Choroid plexus epithelial cell (primary cell): ENCODE measurements around the gene TMEM14B.
A peak's percentile ranks its signal among the peaks of the same experiment; 100 is the strongest.

Experiments used
- DNase-seq: peaks from one replicate; pipeline ENCODE4 v3.0.0-alpha.2; 2010; ENCODE audit warnings: low read depth
- H3K4me3 ChIP-seq: 2 replicates; pipeline ENCODE4 v1.5.1; 2011; ENCODE audit warnings: low read depth, mild to moderate bottlenecking, control low read depth, low read length, moderate library complexity
- TF ChIP-seq, protein P1 (sequence below): conservative IDR thresholded peaks from 2 replicates; pipeline ENCODE4 v1.5.1; 2011; ENCODE audit warnings: low read depth, mild to moderate bottlenecking, control low read depth, inconsistent platforms, low read length, moderate library complexity

The TMEM14B gene

DNA sequence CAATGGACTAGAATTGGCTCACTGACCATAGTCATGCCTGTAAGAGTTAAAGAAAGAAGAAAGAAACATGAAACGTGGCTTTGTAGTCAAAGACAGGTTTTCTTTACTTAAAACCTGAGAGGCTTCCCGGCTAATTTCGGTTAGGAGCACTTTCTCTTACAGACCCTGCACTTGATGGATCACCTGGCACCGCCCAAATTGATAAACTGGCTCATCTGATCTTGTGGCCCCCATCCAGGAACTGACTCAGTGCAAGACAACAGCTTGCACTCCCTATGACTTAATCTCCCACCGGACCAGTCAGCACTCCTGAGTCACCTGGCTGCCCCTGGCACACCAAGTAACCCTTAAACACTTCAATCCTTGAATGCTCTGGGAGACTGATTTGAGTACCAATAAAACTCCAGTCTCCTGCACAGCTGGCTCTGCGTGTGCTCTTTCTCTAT lies 12.3 kb downstream of the TMEM14B start:
- TF ChIP-seq, protein P1, sequence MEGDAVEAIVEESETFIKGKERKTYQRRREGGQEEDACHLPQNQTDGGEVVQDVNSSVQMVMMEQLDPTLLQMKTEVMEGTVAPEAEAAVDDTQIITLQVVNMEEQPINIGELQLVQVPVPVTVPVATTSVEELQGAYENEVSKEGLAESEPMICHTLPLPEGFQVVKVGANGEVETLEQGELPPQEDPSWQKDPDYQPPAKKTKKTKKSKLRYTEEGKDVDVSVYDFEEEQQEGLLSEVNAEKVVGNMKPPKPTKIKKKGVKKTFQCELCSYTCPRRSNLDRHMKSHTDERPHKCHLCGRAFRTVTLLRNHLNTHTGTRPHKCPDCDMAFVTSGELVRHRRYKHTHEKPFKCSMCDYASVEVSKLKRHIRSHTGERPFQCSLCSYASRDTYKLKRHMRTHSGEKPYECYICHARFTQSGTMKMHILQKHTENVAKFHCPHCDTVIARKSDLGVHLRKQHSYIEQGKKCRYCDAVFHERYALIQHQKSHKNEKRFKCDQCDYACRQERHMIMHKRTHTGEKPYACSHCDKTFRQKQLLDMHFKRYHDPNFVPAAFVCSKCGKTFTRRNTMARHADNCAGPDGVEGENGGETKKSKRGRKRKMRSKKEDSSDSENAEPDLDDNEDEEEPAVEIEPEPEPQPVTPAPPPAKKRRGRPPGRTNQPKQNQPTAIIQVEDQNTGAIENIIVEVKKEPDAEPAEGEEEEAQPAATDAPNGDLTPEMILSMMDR, result no peak
- H3K4me3 ChIP-seq, result no peak overlapping the region
- DNase-seq, result peak; percentile 71

DNA sequence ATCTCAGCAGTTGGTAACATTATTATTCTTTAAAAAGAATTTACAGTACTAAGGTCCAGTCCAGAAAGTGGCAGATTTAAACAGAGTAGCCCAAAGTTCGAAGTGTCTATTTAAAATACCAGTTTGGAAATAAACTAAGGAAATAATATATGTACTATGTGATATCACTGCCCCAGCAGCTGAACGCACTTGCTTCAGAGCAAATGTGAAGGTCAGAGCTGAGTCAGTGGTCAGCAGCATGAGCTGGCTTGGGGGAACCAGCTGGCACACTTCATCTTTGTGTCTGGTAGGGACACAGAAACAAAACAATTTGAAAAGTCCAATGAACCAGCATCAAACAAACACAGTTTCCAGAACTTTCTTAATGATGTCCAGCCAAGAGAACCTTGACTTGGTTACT lies 15.4 kb downstream of the TMEM14B start:
- peak; percentile 57 for DNase-seq
- TF ChIP-seq, protein P1, result no peak
- H3K4me3 ChIP-seq, result no peak overlapping the region

DNA sequence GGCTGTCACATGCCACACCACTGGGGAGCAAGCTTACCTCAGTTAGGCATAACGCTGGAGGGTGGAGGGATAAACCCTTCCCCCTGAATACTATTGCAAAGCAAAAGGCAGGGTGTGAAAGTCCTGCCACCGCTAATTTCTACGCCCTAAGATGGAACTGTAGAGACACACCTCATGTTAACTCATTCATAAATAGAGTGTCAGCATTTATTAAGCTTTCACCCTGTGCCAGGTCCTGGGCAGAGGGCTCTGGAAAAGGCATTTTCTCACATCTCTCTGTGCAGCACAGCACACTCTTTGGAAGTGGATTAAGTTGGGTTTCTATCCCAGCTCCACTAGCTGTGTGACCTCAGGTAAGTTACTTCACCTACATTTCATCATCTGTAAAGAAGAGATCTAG lies 21.8 kb downstream of the TMEM14B start:
- DNase-seq, result no peak
- TF ChIP-seq, protein P1, result no peak
- no peak overlapping the region for H3K4me3 ChIP-seq

DNA sequence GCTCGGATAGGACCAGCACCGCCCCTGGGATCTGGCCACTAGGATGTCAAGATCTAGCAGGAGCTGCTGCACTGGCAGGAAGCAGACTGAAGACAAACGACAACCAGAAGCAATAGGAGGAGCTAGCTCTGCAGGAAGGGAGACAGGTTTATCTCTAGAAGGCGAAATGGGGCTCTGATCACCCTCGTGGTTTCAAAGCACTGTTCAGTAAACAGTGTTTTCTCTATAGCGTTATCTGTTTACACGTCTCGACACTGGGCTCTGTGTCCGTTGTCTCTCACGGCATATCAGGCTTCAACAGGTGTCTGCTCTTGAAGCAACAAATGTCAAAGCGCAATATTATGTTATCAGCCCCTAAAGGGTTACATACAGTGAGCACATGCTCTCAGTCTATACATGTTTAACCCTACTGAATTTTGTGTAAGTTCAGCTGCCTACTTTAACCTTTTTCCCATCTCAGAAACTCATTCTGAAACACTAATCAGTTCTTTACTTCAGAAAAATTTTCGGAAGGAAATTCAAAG lies 23.8 kb downstream of the TMEM14B start:
- no peak for DNase-seq
- H3K4me3 ChIP-seq, result no peak overlapping the region
- TF ChIP-seq, protein P1, result no peak

DNA sequence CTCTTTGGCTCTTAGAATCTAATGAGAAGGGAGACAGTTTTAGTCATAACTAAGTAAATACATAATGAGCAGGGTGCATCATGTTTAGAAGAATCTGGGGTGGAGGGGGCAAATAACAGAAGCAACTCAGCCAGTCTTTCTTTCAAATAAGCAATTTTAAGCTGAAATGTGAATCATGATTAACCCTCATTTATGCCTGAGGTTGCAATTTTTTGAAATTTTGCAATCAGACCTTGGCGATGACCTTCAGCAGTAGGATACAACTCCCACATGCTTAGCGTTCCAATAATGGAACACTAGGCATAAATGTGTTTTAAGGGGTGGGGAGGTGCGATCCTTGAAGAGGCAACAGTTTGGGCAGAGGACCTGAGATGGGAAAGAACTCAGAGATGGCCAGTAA lies 30.6 kb downstream of the TMEM14B start:
- H3K4me3 ChIP-seq, result no peak overlapping the region
- TF ChIP-seq, protein P1, result no peak
- DNase-seq, result no peak

DNA sequence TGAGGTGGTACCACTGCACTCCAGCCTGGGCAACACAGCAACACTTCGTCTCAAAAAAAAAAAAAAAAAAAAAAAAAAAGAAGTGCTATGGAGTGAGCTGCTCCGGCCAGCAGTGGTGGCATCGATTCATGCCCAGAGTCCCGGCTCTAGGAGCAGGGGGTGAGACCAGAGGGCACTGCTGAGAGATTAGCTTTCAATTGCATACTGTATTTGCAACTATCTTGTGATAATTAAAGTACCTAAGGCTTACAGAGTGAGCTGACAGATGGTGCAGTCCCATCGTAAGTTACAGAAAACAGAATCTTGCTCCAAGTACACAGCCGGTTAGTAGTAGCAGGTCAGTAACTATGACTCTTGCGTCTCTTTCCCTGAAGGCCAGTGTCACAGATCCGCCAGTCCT lies 31.5 kb downstream of the TMEM14B start:
- DNase-seq, result no peak
- H3K4me3 ChIP-seq, result no peak overlapping the region
- TF ChIP-seq, protein P1, result no peak

DNA sequence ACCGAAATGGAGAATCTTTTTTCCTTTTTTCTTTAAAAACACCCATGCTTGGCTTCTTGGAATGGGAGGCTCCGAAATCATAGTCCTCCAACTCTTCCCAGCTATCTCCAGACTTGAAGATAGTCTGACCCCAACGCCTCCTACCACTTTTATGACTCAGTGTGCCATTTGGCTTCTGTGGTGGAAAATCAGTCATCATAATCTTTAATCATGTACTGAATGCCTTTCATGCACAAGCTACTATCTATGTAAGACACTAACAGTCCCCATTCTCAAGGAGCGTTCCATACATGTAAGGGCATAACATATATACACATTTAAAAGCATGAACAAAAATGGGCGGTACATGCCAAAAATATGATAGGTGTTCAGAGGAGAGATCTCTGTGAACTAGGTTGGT lies 44.1 kb downstream of the TMEM14B start:
- TF ChIP-seq, protein P1, result no peak
- no peak overlapping the region for H3K4me3 ChIP-seq
- no peak for DNase-seq
